Fibroblast of skin of scalp (primary cell): ENCODE results near the gene GPC4. TPM values are rescaled to one million over a fixed set of nuclear protein-coding genes. Genes with fewer than 3 reads are reported as not detected.

Experiments used
- DNase-seq: peaks from one replicate; pipeline ENCODE4 v3.0.0-alpha.2; 2013
- polyA plus RNA-seq, 2 experiments: library from polyadenylated mRNA; unstranded; fragments of 120-200 nt; gene quantifications; one replicate each; pipeline ENCODE4 v1.2.1, GENCODE V29; 2013; ENCODE audit not compliant: insufficient read length in 2 of 2

Gene GPC4
- polyA plus RNA-seq (2013, experiment 1 of 2; ENCODE audit: insufficient read length), result 34.2 TPM
- polyA plus RNA-seq (2013, experiment 2 of 2; ENCODE audit: insufficient read length), result 37.7 TPM

GRCh38 chrX:133415276-133416105, at the start of gene GPC4:
GPC4 (minus strand) TSS chrX:133415489; CDS start chrX:133414965, 524 bp downstream.
- DNase-seq, result peak; percentile 76

DNA sequence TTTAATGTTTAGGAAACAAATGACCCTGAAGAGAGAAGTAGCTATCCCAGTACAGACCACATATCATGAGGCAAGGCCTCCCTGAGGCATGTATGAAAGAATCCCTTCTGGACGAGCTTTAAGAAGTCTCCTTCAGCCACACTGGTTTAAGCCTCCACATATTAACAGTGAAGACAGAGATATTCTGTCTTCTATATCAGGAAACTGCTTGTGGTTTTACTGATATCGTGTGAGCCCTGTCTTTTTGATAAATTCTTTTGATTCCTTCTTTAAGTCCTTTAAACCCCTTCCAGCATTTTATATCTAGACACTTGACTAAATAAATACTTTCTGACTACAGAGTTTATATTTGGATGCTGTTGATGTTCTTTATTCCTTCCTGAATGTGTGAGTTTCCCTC, 45.9 kb upstream of the GPC4 start:
- no peak for DNase-seq

DNA sequence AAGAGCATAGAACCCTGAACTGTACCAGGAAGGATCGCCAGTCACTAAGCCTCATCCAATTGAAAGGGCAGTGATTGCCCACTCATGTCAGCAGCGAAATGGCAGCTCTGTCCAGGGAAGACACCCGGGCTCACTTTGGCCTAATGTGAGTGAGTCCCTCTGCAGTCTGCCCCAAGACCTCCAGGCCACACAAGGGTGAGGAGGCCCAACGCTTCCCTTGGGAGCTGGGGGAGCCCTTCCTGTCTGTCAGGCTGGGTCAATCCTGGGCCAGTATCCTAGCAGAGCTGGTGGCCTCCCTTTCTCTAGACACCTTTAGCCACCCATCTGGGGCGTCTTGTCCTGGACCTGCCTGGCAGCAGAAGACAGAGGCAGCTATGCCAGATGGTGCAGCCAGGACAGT, 39.6 kb upstream of the GPC4 start:
- no peak for DNase-seq

GRCh38 chrX:133454491-133454914, 39.2 kb upstream of the GPC4 start:
- no peak for DNase-seq

DNA sequence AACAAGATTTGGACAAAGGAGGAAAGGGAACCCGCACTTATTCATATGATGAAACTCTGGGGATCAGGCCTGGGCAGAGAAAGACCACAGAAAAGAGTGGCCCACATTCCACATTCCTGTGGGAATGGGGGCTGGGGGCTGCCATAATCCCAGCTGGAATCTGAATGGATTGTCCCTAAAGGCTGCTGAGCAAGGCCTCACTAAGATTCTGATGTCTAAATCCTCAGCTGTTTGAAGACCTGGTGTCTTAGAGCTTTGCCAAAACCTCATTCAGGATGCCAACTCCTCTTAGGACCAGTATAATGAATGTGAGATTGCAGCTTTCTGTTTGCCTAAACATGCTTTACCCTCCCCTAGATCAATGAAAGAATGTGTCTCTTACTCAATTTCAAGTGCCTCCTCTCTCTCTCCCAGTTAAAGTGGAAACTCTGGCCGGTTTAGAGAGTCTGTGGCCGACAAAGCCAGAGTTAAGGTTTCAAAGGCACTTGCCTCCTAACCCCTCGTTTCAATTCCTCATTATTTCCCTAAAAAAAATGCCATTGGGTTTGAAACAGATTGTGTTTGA, 33.3 kb upstream of the GPC4 start:
- DNase-seq, result peak; percentile 67

DNA sequence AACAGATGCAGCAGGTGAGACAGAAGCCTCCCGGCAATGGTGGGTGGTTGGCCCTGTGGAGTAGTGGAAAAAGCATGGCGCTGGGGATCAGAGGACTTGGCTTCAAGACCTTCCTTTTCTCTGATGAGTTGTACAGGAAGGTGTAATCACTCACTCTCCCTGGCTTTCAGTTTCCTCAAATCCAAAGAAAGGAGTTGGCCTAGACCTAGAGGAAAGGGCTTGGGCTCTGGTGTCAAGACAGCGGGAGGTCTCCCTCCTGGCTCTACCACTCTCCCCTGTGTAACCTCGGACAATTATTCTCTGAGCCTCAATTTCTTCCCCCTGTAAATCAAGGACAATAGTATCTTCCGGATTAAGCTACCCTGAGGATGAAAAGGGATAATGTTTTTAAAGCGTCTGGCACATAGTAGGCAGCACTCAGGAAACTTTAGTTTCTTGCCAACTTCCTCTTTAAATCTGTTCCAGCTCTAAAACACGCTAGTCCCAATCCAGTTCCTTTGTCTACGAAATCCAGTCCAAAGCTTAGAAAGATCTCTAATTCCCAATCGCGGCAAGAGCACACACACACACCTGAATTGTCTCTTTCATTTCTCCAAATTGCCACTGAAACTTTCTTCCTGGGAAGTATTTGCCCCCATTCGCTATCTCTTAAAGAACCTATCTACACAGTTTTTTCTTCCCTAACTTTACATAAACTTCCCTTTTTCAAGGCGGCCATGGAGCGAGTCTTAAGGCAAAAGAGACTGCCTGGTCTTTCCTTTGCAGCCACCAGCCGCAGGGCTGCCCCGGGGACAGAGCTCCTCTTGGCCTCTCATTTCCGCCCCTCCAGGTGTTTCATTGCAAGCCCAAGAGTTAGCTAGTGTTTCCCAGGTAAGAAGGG, 29.9 kb upstream of the GPC4 start:
- DNase-seq, result no peak

DNA sequence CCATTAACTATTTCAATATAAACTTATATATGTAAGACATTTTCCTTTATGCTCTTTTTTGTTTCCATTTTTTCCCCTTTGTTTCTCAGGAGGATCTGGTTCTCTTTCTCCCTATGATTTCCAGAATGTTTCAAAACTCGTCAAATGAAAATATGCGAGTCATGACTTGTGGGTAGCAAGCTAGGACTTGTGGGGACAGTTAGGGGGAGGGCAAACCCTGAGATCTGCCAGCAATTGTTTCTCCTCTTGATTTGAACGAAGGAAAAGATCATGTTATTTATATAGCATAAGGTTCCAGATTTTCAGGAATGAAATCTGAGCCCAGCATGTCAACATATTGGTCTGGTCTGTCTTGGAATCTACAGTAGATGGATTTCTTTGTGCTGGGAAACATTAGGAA, 28.9 kb upstream of the GPC4 start:
- DNase-seq, result peak; percentile 57

DNA sequence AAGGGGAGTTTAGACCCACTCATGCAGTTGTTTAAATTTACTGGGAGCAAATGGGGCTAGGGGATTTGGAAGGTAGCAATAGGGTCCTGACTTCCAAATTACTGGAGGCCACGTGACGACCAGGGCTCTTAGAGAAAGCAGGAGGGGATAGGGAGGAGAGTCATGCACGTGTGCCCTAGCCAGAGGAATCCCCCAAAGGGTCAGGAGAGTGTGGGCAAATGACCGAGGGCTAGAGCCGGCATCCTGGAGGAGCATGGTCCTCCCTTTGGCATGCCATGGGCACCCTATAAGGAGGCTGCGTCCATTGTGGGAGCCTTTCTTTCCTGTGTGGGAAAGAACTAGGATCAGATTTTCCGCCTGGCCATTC, 25.5 kb upstream of the GPC4 start:
- no peak for DNase-seq

DNA sequence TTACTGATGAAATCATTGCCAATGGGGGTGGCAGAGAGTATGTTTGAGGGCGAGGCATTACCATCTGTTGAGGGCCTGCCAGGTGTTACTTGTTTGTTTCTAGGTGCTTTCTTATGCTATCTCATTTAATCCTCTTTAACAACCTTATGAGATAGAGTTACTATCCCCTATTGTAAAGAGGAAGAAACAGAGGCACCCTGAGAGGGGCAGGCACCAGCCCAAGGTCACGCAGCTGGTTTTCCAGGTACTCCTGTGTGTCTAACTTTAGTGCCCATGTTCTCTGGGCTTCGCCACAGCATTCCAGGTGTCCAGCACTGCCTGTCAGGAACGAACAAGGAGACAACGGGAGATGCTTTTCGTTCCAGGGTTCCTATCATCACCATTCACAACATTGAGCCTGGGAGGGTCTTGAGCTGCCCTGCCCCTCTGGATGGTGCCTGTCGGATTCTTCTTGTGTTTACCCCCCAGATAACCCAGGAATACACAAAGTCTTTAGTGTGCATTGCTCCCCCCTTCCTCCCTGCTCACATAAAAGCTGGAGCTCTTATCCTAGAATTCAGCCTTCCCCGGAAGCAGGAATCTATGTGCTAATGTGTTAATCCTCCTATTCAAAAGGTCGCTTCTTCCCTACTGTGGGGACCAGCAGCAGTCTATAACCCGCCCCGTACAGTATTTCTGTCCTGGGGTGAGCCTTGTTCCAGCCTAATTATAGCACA, 24.9 kb upstream of the GPC4 start:
- DNase-seq, result no peak

DNA sequence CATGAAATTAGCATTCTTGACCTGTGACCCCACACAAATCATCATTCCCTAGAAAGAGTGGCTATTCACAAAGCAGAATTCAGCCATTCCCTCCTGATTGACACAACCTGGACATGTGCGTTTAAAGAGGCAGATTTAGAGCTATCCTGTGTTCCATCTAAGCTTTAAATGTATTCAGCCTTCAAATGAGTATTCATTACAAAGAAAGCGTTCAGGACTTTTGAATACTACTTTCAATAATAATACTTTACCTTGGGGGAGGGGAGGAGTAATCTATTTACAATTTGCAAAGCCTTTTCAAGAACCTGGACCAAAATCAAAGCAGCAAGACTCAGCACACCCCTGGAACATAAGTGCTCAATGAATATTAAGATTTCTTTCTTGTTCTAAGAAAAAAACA, 22.5 kb upstream of the GPC4 start:
- DNase-seq, result no peak

DNA sequence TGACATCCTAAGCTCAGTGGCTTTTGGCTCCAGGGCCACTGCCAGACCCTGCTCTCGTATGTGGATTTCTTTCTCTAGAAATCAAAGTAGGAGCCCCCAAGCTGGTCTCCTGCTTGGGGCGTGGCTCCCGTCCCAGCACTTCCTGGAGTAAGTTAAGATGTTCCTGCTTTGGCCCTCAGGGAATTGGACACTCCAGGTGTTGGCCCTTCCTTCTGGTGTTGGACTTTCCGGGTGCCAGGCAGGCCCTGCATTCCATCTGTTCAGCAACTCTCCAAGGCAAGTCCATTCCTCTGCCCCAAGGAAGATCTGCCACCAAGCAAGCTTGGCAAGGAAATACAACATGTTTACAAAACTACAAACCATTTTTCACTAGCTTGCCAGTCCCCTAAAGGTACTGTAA, 22.1 kb upstream of the GPC4 start:
- DNase-seq, result no peak

DNA sequence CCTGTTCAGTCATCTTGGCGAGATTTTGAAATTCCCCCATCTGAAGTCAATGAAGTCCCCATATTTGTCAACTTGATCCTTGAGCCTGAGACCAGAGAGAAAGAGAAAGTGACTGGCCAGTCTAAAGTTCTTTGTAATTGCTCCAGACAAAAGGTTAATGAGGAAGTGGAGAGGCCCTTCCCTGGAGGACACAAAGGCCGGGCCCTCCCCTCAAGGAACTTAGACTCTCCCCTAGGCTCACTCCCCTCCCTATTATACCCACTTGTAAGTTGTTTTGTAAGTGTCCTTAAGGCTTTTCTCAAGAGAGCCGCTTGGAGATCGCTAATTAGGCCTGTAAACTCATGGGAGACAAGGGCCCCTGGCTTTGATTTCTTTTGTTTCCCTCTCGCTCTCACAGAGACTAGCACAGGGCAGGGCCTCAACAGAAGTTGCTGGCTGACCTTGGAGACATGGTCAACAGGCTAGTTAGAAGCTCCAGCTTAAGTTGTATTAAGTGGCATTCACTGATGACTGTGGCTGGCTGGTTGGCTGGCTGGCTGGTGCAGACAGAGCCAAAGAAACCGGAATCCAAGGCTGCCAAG, 20.3 kb upstream of the GPC4 start:
- DNase-seq, result no peak

- DNase-seq, result no peak
These were observed 19.0 kb upstream of the GPC4 start for GRCh38 chrX:133434197-133434820.

DNA sequence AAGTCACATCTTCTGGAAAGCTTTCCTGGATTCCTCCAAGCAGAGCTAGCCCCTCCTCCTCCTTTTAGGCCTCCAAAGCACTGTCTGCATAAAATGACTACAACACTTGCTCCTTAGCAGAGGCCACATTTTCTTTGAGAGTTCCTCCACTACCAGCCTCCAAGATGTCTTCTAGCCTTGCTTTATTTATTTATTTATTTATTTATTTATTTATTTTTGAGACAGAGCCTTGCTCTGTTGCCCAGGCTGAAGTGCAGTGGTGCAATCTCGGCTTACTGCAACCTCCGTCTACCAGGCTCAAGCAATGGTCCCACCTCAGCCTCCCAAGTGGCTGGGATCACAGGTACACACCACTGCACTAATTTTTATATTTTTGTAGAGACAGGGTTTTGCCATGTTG, 4.6 kb upstream of the GPC4 start:
- no peak for DNase-seq

GRCh38 chrX:133418588-133418987, 3.3 kb upstream of the GPC4 start:
- no peak for DNase-seq

DNA sequence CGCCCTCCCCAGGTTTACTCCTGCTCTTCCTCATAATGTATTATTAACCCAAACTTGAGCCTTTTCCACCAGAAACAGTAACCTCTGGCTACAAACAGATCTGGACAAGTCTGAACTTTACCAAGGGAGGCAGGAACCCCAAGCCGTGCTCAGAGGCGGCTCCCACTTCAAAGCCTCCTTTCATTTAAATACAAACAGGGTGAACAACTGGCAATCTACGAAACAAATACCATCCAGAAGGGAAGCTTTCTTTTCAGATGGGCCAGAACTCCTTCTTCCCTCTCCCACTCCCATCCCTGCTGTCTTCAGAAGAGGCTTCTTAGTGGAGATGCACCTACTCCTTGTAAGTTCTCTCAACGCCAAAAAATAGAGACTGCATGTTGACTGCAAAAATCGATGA, 2.1 kb upstream of the GPC4 start:
- DNase-seq, result no peak

DNA sequence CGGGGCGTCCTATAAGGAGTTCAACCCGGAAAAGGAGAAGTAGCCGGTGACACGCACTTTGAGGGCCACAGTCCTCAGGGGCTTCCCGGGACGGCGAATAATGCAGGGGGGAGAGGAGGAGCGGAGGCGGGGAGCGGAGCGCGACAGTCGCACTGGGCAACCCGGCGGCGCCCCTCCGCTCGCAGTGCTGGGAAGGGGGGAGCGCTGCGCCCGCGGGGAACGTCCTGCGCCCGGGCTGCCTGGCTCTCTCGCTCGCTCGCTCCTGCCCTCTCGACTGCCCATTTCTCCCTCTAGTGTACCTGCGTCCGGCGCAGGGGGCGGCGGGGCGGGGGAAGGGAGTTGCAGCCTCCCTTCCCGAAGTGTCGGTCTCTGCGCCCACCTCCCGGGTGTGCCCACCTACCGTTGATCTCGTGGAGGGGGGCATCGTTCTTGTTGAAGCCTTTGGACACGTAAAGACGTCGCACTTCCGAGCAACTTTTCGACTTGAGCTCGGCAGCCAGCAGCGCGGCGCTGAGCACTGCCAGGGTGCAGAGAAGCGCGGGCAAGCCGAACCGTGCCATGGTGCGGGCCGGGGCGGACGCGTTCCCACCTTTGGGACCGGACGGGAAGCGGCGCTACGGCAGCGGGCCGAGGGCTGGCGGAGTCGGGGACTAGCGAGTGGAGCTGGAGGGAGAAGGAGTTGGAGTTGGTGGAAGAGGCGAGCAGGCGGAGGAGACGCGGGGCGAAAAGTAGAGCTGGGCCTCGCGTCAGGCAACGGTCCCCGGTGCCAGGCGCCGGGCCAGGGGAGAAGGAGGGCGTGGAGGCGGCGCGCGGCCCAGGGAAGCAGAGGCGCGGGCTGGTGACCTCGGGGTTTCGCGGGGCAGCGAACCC, 648 bp downstream of the GPC4 start:
- DNase-seq, result no peak

DNA sequence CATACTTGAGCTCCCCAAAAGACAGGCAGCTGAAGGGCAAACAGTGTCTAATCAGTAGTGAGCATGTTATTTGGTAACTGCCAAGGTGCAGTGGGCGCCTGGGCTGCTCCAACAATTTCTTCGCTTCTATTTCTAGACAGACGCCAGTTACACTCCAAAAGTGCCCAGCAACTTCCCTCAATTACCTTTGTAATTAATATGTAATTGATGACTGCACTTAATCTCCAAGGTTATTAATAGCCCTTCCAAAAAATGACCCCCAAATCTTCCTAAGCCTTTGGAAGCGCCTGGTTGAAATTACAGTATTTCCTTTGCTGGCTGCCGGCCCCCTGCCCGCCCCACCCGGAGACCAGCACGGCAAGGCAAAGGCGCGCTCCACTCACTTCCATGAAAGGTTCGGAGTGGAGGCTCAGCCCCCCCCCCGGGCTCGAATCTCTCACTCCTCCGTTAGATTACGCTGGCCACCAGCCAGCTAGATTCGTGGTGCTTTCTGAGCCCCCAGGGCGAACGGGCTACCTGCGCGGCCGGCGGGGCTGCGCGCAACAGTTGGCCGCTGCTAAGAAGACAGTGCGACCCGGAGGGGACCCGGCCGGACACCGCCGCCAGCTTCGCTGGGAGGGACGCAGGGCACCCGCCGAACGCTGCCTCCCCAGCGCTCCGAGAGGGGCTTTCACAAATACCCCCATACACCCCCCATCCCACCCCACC, 1.9 kb downstream of the GPC4 start:
- no peak for DNase-seq

- DNase-seq, result no peak
These were observed 2.6 kb downstream of the GPC4 start for GRCh38 chrX:133412665-133413064.

DNA sequence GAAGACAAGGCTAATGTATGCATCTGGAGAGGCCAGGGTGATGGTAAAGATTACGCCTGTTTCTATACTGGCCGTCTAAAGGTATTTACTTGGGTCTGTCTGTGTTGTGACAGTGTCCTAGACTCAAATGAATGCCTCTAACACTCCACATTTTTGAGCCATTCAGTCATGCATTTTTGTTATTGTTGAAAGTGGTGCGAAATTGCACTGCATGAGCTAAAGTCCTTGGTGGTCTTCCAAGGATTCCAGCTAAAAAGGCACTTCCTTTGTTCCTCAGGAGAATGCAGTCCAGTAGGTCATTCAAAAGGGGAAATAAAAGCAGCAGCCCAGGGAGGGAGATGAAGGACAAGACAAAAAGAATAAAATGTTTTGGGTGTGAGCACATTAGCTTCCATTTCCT, 3.0 kb downstream of the GPC4 start:
- peak; percentile 87 for DNase-seq
